K562 (cell line): ENCODE data around the gene CTCFL. TPM values are rescaled to one million over a fixed set of nuclear protein-coding genes. Genes with fewer than 3 reads are reported as not detected.

Experiments
- ZNF699 ChIP-seq: fragments of 250-450 bp; sonication (Bioruptor Pico); IDR thresholded peaks from 2 replicates; pipeline ENCODE4 v1.8.0; 2021; ENCODE audit warnings: mild to moderate bottlenecking, moderate library complexity; ENCODE audit not compliant: insufficient replicate concordance
- polyA plus RNA-seq, 8 experiments: library from polyadenylated mRNA; depleted of rRNA in 4 of 8; stranded (reverse) in 5 of 8; unstranded in 3 of 8; fragments of >200 nt; fragmentation: Nextera tagmentation in 2 of 8; fragmentation: Illumina TruSeq in 1 of 8; extraction: Ambion mirVana in 2 of 8; extraction: Trizol in 1 of 8; gene quantifications; 2 replicates each; pipeline versions ENCODE4 v1.2.1 to v1.2.3, GENCODE V29; 2011 to 2014; ENCODE audit warnings: inconsistent platforms in 1 of 8, missing spikeins in 1 of 8
- total RNA-seq, 7 experiments: library from RNA; depleted of rRNA in 6 of 7; stranded (reverse); fragments of >200 nt in 6 of 7; fragmentation: Illumina TruSeq in 2 of 7; extraction: Trizol in 2 of 7; gene quantifications; 2 replicates each; pipeline versions ENCODE4 v1.2.1 to v1.2.3, GENCODE V29; 2011 to 2021; ENCODE audit warnings: low replicate concordance in 1 of 7
- TF ChIP-seq, protein P1 (sequence below): fragments of 450-650 bp; IDR thresholded peaks from 2 replicates; pipeline ENCODE4 v1.6.1; 2017; ENCODE audit warnings: antibody characterized with exemption, mild to moderate bottlenecking
- TF ChIP-seq, protein P2 (sequence below), 2 experiments: fragments of 450-650 bp; IDR thresholded peaks; 2 replicates each; pipeline ENCODE4 v1.6.1; 2016; ENCODE audit warnings: mild to moderate bottlenecking in 2 of 2, borderline replicate concordance in 1 of 2, low read depth in 1 of 2, moderate library complexity in 1 of 2

CTCFL gene
- total and polyA plus RNA-seq, 9 of the 15 experiments (the other 6 are each of a cell fraction or from before 2014, with no cell fraction given), result 42.4 to 188 (median 111) TPM

DNA sequence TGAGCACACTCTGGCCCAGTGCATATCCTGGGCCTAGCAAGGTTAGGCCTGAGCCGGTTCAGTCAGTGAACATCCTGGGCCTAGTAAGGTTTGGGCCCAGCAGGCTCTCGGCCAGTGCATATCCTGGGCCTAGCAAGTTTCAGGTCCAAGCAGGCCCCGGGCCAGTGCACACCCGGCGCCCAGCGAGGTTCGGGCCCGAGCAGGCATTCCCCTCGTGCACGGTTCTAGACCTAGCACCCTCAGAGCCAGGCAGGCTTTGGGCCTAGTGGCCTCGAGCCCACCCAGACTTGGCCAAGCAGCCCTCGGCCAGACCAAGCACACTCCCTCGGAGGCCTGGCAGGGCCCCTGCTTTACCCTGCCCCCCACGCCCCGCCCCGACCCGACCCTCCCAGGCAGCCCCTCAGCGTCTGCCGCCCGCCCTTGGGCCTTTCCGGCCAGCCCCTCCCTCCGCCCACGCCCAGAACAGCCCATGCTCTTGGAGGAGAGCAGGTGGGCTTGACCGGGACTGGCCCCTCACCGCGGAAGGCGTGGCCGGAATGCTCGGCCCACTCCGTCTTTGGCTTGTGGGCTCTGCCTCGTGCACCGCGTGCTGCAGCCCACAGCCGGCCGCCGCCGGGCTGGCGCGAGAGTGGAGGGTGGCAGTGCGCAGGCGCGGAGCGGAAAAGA, at the start of gene CTCFL (continued):
- TF ChIP-seq, protein P1, sequence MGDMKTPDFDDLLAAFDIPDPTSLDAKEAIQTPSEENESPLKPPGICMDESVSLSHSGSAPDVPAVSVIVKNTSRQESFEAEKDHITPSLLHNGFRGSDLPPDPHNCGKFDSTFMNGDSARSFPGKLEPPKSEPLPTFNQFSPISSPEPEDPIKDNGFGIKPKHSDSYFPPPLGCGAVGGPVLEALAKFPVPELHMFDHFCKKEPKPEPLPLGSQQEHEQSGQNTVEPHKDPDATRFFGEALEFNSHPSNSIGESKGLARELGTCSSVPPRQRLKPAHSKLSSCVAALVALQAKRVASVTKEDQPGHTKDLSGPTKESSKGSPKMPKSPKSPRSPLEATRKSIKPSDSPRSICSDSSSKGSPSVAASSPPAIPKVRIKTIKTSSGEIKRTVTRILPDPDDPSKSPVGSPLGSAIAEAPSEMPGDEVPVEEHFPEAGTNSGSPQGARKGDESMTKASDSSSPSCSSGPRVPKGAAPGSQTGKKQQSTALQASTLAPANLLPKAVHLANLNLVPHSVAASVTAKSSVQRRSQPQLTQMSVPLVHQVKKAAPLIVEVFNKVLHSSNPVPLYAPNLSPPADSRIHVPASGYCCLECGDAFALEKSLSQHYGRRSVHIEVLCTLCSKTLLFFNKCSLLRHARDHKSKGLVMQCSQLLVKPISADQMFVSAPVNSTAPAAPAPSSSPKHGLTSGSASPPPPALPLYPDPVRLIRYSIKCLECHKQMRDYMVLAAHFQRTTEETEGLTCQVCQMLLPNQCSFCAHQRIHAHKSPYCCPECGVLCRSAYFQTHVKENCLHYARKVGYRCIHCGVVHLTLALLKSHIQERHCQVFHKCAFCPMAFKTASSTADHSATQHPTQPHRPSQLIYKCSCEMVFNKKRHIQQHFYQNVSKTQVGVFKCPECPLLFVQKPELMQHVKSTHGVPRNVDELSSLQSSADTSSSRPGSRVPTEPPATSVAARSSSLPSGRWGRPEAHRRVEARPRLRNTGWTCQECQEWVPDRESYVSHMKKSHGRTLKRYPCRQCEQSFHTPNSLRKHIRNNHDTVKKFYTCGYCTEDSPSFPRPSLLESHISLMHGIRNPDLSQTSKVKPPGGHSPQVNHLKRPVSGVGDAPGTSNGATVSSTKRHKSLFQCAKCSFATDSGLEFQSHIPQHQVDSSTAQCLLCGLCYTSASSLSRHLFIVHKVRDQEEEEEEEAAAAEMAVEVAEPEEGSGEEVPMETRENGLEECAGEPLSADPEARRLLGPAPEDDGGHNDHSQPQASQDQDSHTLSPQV, result peak; percentile 95
- TF ChIP-seq ZNF699 (CRISPR knock-in tag), result no peak
- TF ChIP-seq, protein P2, sequence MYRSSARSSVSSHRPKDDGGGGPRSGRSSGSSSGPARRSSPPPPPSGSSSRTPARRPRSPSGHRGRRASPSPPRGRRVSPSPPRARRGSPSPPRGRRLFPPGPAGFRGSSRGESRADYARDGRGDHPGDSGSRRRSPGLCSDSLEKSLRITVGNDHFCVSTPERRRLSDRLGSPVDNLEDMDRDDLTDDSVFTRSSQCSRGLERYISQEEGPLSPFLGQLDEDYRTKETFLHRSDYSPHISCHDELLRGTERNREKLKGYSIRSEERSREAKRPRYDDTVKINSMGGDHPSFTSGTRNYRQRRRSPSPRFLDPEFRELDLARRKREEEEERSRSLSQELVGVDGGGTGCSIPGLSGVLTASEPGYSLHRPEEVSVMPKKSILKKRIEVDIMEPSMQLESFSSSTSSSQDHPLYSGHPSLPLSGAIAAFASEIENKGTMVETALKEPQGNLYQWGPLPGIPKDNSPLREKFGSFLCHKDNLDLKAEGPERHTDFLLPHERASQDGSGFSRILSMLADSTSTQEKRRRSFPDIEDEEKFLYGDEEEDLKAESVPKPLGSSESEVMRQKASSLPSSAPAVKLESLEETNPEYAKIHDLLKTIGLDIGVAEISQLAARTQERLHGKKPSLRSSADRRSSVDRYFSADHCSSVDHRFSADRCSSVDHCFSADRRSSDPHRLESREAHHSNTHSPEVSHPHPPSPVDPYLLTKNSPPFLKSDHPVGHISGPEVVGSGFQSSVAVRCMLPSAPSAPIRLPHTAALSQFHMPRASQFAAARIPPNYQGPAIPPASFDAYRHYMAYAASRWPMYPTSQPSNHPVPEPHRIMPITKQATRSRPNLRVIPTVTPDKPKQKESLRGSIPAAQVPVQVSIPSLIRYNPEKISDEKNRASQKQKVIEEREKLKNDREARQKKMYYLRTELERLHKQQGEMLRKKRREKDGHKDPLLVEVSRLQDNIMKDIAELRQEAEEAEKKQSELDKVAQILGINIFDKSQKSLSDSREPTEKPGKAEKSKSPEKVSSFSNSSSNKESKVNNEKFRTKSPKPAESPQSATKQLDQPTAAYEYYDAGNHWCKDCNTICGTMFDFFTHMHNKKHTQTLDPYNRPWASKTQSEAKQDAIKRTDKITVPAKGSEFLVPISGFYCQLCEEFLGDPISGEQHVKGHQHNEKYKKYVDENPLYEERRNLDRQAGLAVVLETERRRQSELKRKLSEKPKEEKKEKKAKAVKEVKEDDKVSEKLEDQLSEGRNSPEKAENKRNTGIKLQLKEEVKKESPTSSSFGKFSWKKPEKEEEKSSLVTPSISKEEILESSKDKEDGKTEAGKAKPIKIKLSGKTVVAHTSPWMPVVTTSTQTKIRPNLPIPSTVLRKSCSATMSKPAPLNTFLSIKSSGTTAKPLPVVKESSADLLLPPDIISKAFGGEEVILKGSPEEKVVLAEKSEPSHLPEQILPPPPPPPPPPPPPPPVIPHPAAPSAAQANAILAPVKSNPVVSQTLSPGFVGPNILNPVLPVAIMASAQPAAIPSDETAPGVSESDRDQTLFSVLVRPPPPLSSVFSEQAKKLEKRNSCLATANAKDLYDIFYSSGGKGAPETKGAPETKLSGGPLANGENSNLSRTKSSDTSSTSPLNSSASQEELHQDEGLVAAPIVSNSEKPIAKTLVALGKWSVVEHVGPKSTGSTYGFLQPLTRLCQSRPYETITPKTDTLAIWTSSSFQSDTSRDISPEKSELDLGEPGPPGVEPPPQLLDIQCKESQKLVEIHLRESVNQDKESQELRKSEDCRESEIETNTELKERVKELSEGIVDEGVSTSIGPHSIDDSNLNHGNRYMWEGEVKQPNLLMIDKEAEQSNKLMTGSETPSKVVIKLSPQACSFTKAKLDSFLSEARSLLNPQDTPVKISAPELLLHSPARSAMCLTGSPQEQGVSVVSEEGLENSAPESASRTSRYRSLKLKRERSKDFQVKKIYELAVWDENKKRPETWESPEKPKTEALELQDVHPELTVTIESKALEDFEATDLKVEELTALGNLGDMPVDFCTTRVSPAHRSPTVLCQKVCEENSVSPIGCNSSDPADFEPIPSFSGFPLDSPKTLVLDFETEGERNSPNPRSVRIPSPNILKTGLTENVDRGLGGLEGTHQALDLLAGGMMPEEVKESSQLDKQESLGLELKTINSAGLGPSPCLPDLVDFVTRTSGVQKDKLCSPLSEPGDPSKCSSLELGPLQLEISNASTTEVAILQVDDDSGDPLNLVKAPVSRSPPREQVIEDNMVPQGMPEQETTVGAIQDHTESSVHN (IDR thresholded peaks at IDR 0.05; ENCODE audit: borderline replicate concordance in 1 of 2, low read depth in 1 of 2), result peak in 1 of 2 experiments; percentile 37; a peak in 1 of 4 replicates
